Right lung (tissue), 5 donors: ENCODE results near the gene SMG1. TPM values are rescaled to one million over a fixed set of nuclear protein-coding genes. Genes with fewer than 3 reads are reported as not detected.
"Not testable (repeated sequence)": the region's sequence is repeated elsewhere in the genome, so short reads cannot be mapped to it uniquely, and the experiment has no call there.

Source experiments
- DNase-seq, 2 donors: peaks; one replicate each; pipeline ENCODE4 v3.0.0-alpha.2; 2013
- polyA plus RNA-seq, 5 donors: library from polyadenylated mRNA; unstranded; fragments of 120-200 nt; gene quantifications; one replicate each; pipeline versions ENCODE4 v1.2.1 to v1.2.3, GENCODE V29; 2013; ENCODE audit warnings: inconsistent platforms in 1 of 5, low replicate concordance in 1 of 5; ENCODE audit not compliant: insufficient read length in 5 of 5, insufficient read depth in 1 of 5

SMG1 gene
- polyA plus RNA-seq, 5 donors: 38.0 to 74.9 (median 73.6) TPM

- DNase-seq: peak in 1 of 2 donors; percentile 9
These were observed 125.4 kb downstream of the SMG1 start for GRCh38 chr16:18800775-18801144.

- peak in 1 of 2 donors; percentile 12 for DNase-seq
These were observed 125.9 kb downstream of the SMG1 start for GRCh38 chr16:18800293-18800692.

- no peak for DNase-seq
These were observed 126.7 kb downstream of the SMG1 start for GRCh38 chr16:18799500-18799899.

GRCh38 chr16:18797746-18798145 is 128.5 kb downstream of the SMG1 start:
- DNase-seq: no peak

- DNase-seq: no peak
These were observed 129.8 kb downstream of the SMG1 start for GRCh38 chr16:18796377-18796776.

GRCh38 chr16:18792836-18793433 is 133.3 kb downstream of the SMG1 start:
- no peak for DNase-seq

- peak; percentile 95 to 96 for DNase-seq
These were observed 136.1 kb downstream of the SMG1 start, which contains the start of gene RPS15A for GRCh38 chr16:18789850-18790706. Gene RPS15A, minus strand, starts transcription at chr16:18790334. Its CDS starts 1,221 bp downstream, at chr16:18789113.

- DNase-seq: no peak
These were observed 136.7 kb downstream of the SMG1 start for GRCh38 chr16:18789515-18789849.

GRCh38 chr16:18788828-18789514 is 137.2 kb downstream of the SMG1 start:
- no peak for DNase-seq

GRCh38 chr16:18784917-18785623 is 141.1 kb downstream of the SMG1 start:
- DNase-seq: no peak

GRCh38 chr16:18783430-18784341 is 142.5 kb downstream of the SMG1 start:
- DNase-seq: no peak

GRCh38 chr16:18782697-18783429 is 143.3 kb downstream of the SMG1 start:
- no peak for DNase-seq

- DNase-seq: not testable (repeated sequence)
These were observed 145.0 kb downstream of the SMG1 start for GRCh38 chr16:18781232-18781631.

- not testable (repeated sequence) for DNase-seq
These were observed 145.7 kb downstream of the SMG1 start for GRCh38 chr16:18780460-18781026.

- not testable (repeated sequence) for DNase-seq
These were observed 148.5 kb downstream of the SMG1 start for GRCh38 chr16:18777664-18778063.

GRCh38 chr16:18776334-18776733 is 149.9 kb downstream of the SMG1 start:
- DNase-seq: not testable (repeated sequence)

- DNase-seq: not testable (repeated sequence)
These were observed 151.6 kb downstream of the SMG1 start for GRCh38 chr16:18774651-18775050.

GRCh38 chr16:18772171-18772570 is 154.0 kb downstream of the SMG1 start:
- DNase-seq: not testable (repeated sequence)

- not testable (repeated sequence) for DNase-seq
These were observed 155.8 kb downstream of the SMG1 start for GRCh38 chr16:18770336-18770962.
